IgD-negative memory B cell (primary cell): ENCODE data around the gene FCN3. TPM values are rescaled to one million over a fixed set of nuclear protein-coding genes. Genes with fewer than 3 reads are reported as not detected.

Experiments used
- H3K27ac Mint-ChIP-seq, 3 donors: one replicate each; pipeline ENCODE4 v1.8.0; 2020 to 2022; ENCODE audit warnings: mild to moderate bottlenecking in 3 of 3, mixed read lengths in 3 of 3, moderate library complexity in 1 of 3
- H3K27me3 Mint-ChIP-seq: one replicate; pipeline ENCODE4 v1.8.0; 2021; ENCODE audit warnings: mixed read lengths
- H3K36me3 Mint-ChIP-seq: one replicate; pipeline ENCODE4 v1.8.0; 2020; ENCODE audit warnings: mild to moderate bottlenecking, mixed read lengths
- H3K4me1 Mint-ChIP-seq, 3 donors: one replicate each; pipeline ENCODE4 v1.8.0; 2020 to 2022; ENCODE audit warnings: mixed read lengths in 3 of 3, mild to moderate bottlenecking in 1 of 3
- H3K4me3 Mint-ChIP-seq, 4 donors: one replicate each; pipeline ENCODE4 v1.8.0; 2020 to 2022; ENCODE audit warnings: mild to moderate bottlenecking in 4 of 4, mixed read lengths in 4 of 4, moderate library complexity in 3 of 4
- H3K9me3 Mint-ChIP-seq, 3 donors: one replicate each; pipeline ENCODE4 v1.8.0; 2020 to 2021; ENCODE audit warnings: mixed read lengths in 3 of 3, mild to moderate bottlenecking in 1 of 3
- polyA plus RNA-seq: library from polyadenylated mRNA; unstranded; fragments of 300-500 nt; fragmentation: Illumina TruSeq; gene quantifications from one replicate; pipeline ENCODE4 v1.2.3, GENCODE V29; 2021

FCN3 gene
- polyA plus RNA-seq, 1 donor from 2014 or later, result not detected

GRCh38 chr1:27405074-27405473 lies 30.4 kb upstream of the FCN3 start:
- Mint-ChIP-seq H3K27me3 (no peaks in the 10 kb centered on the region), H3K4me1 (peaks cover 32 to 40% (median 35%) of the 10 kb centered on the region in 3 donors), H3K36me3 (peaks cover 6% of the 10 kb centered on the region), H3K27ac (peak overlapping the region in 1 of 3 donors; percentile 31), H3K9me3 (no peaks in the 10 kb centered on the region), H3K4me3 (no peak overlapping the region)

GRCh38 chr1:27403931-27404330 lies 29.3 kb upstream of the FCN3 start:
- peaks cover 6% of the 10 kb centered on the region for H3K36me3 Mint-ChIP-seq
- H3K4me1 Mint-ChIP-seq, result peaks cover 32 to 40% (median 35%) of the 10 kb centered on the region in 3 donors
- peak overlapping the region; percentile 10 to 94 (median 93) for H3K27ac Mint-ChIP-seq
- H3K27me3 Mint-ChIP-seq, result no peaks in the 10 kb centered on the region
- no peaks in the 10 kb centered on the region for H3K9me3 Mint-ChIP-seq
- H3K4me3 Mint-ChIP-seq, result peak overlapping the region in 3 of 4 donors; percentile 23 to 84 (median 79)

GRCh38 chr1:27403065-27403726 lies 28.6 kb upstream of the FCN3 start:
- Mint-ChIP-seq H3K4me1 (peaks cover 32 to 39% (median 35%) of the 10 kb centered on the region in 3 donors), H3K4me3 (peak overlapping the region; percentile 70 to 90 (median 80)), H3K27ac (peak overlapping the region; percentile 10 to 94 (median 93)), H3K27me3 (no peaks in the 10 kb centered on the region), H3K9me3 (no peaks in the 10 kb centered on the region), H3K36me3 (peaks cover 5% of the 10 kb centered on the region)

GRCh38 chr1:27402349-27402754 lies 27.7 kb upstream of the FCN3 start:
- Mint-ChIP-seq H3K9me3 (no peaks in the 10 kb centered on the region), H3K4me3 (peak overlapping the region in 3 of 4 donors; percentile 41 to 82 (median 79)), H3K27me3 (no peaks in the 10 kb centered on the region), H3K36me3 (peaks cover 2% of the 10 kb centered on the region), H3K4me1 (peaks cover 30 to 36% (median 32%) of the 10 kb centered on the region in 3 donors), H3K27ac (peak overlapping the region; percentile 10 to 94 (median 93))

- Mint-ChIP-seq H3K36me3 (no peaks in the 10 kb centered on the region), H3K27me3 (no peaks in the 10 kb centered on the region), H3K9me3 (no peaks in the 10 kb centered on the region), H3K27ac (peak overlapping the region in 1 of 3 donors; percentile 16), H3K4me1 (peaks cover 22 to 28% (median 24%) of the 10 kb centered on the region in 3 donors), H3K4me3 (no peak overlapping the region)
Measured at GRCh38 chr1:27400963-27401341, 26.3 kb upstream of the FCN3 start.

GRCh38 chr1:27400082-27400962 lies 25.7 kb upstream of the FCN3 start:
- Mint-ChIP-seq H3K27ac (peak overlapping the region in 1 of 3 donors; percentile 16), H3K9me3 (no peaks in the 10 kb centered on the region), H3K4me3 (no peak overlapping the region), H3K4me1 (peaks cover 24 to 28% (median 25%) of the 10 kb centered on the region in 3 donors), H3K36me3 (no peaks in the 10 kb centered on the region), H3K27me3 (no peaks in the 10 kb centered on the region)

GRCh38 chr1:27399251-27400025 lies 24.8 kb upstream of the FCN3 start:
- Mint-ChIP-seq H3K9me3 (no peaks in the 10 kb centered on the region), H3K27me3 (no peaks in the 10 kb centered on the region), H3K4me1 (peaks cover 25 to 29% (median 28%) of the 10 kb centered on the region in 3 donors), H3K27ac (peak overlapping the region in 1 of 3 donors; percentile 37), H3K4me3 (no peak overlapping the region), H3K36me3 (no peaks in the 10 kb centered on the region)

- no peaks in the 10 kb centered on the region for H3K9me3 Mint-ChIP-seq
- peak overlapping the region in 2 of 3 donors; percentile 53 to 86 for H3K27ac Mint-ChIP-seq
- H3K27me3 Mint-ChIP-seq, result no peaks in the 10 kb centered on the region
- no peak overlapping the region for H3K4me3 Mint-ChIP-seq
- peaks cover 17 to 21% (median 20%) of the 10 kb centered on the region in 3 donors for H3K4me1 Mint-ChIP-seq
- peaks cover 2% of the 10 kb centered on the region for H3K36me3 Mint-ChIP-seq
Measured at GRCh38 chr1:27398405-27399149, 24.0 kb upstream of the FCN3 start.

- Mint-ChIP-seq H3K36me3 (peaks cover 2% of the 10 kb centered on the region), H3K27me3 (no peaks in the 10 kb centered on the region), H3K27ac (peak overlapping the region in 2 of 3 donors; percentile 53 to 86), H3K4me3 (no peak overlapping the region), H3K9me3 (no peaks in the 10 kb centered on the region), H3K4me1 (peaks cover 8 to 12% (median 12%) of the 10 kb centered on the region in 3 donors)
Measured at GRCh38 chr1:27397749-27398148, 23.1 kb upstream of the FCN3 start.

- Mint-ChIP-seq H3K4me3 (no peak overlapping the region), H3K9me3 (no peaks in the 10 kb centered on the region), H3K4me1 (peaks cover 6 to 13% (median 9%) of the 10 kb centered on the region in 3 donors), H3K36me3 (peaks cover 2% of the 10 kb centered on the region), H3K27me3 (peaks cover under 1% of the 10 kb centered on the region), H3K27ac (peak overlapping the region in 2 of 3 donors; percentile 23 to 39)
Measured at GRCh38 chr1:27397110-27397509, 22.5 kb upstream of the FCN3 start.

GRCh38 chr1:27395441-27396195 lies 21.0 kb upstream of the FCN3 start:
- H3K9me3 Mint-ChIP-seq, result no peaks in the 10 kb centered on the region
- H3K27me3 Mint-ChIP-seq, result peaks cover 1% of the 10 kb centered on the region
- peak overlapping the region in 1 of 4 donors; percentile 47 for H3K4me3 Mint-ChIP-seq
- H3K4me1 Mint-ChIP-seq, result peaks cover 6 to 15% (median 11%) of the 10 kb centered on the region in 3 donors
- H3K27ac Mint-ChIP-seq, result peak overlapping the region in 2 of 3 donors; percentile 50 to 96
- peaks cover 2% of the 10 kb centered on the region for H3K36me3 Mint-ChIP-seq

- Mint-ChIP-seq H3K27me3 (peaks cover 3% of the 10 kb centered on the region), H3K36me3 (peaks cover 2% of the 10 kb centered on the region), H3K27ac (peak overlapping the region in 2 of 3 donors; percentile 50 to 96), H3K4me3 (peak overlapping the region in 1 of 4 donors; percentile 47), H3K4me1 (peaks cover 6 to 15% (median 11%) of the 10 kb centered on the region in 3 donors), H3K9me3 (no peaks in the 10 kb centered on the region)
Measured at GRCh38 chr1:27394925-27395324, 20.3 kb upstream of the FCN3 start.

- peak overlapping the region in 3 of 4 donors; percentile 47 to 80 (median 49) for H3K4me3 Mint-ChIP-seq
- H3K27ac Mint-ChIP-seq, result peak overlapping the region; percentile 28 to 96 (median 73)
- peaks cover 6 to 15% (median 11%) of the 10 kb centered on the region in 3 donors for H3K4me1 Mint-ChIP-seq
- peaks cover 3% of the 10 kb centered on the region for H3K27me3 Mint-ChIP-seq
- peaks cover 2% of the 10 kb centered on the region for H3K36me3 Mint-ChIP-seq
- no peaks in the 10 kb centered on the region for H3K9me3 Mint-ChIP-seq
Measured at GRCh38 chr1:27394282-27394658, 19.6 kb upstream of the FCN3 start.
